ENCODE measurements around the gene PLCL1.

DNA sequence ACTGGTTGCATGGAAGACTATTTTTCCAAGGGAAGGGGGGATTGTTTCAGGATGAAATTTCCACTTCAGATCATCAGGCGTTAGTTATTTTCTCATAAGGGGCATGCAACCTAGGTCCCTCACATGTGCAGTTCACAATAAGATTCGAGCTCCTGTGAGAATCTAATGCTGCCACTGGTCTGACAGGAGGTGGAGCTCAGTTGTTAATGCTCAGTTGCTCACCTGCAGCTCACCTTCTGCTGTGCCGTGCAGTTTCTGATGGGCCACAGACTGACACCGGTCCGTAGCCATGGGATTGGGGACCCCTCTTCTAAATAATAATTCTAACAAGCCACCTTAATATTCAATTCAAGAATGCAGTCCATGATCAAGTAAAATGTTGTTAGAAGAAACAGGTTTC is 34.9 kb downstream of the PLCL1 start:
- TF ChIP-seq FOXP2 (optimal IDR thresholded peaks at IDR 0.05; ENCODE audit: control extremely low read depth, extremely low read length, insufficient read depth), result no peak
- no peak for TF ChIP-seq POLR2AphosphoS5 (IDR thresholded peaks at IDR 0.05; ENCODE audit: borderline replicate concordance, low read depth, low read length)

All from SK-N-MC (cell line).